ENCODE measurements around the gene RNF225.
"Not testable (repeated sequence)": the region's sequence is repeated elsewhere in the genome, so short reads cannot be mapped to it uniquely, and the experiment has no call there.

RNF225 gene

GRCh38 chr19:58399903-58400302 lies 4.4 kb downstream of the RNF225 start:
- TF ChIP-seq CTCF (conservative IDR thresholded peaks at IDR 0.05; ENCODE audit: low read length): no peak
- H3K4me3 ChIP-seq (ENCODE audit: low read length): peak overlapping the region; percentile 70; the same call in 1 of the 2 replicates
- DNase-seq (ENCODE audit: low read depth): no peak

GRCh38 chr19:58400316-58400915 lies 5.0 kb downstream of the RNF225 start:
- peak overlapping the region; percentile 70 for H3K4me3 ChIP-seq (ENCODE audit: low read length)
- peak; percentile 44 for DNase-seq (ENCODE audit: low read depth)

GRCh38 chr19:58400916-58401839 lies 5.7 kb downstream of the RNF225 start:
- TF ChIP-seq CTCF (conservative IDR thresholded peaks at IDR 0.05; ENCODE audit: low read length): no peak
- H3K4me3 ChIP-seq (ENCODE audit: low read length): peak overlapping the region; percentile 78
- peak; percentile 99 for DNase-seq (ENCODE audit: low read depth)

More at GRCh38 chr19:58400316-58400915, 5.0 kb downstream of the RNF225 start:
- TF ChIP-seq CTCF (conservative IDR thresholded peaks at IDR 0.05; ENCODE audit: low read length): no peak

GRCh38 chr19:58401840-58402421 lies 6.5 kb downstream of the RNF225 start:
- no peak for TF ChIP-seq CTCF (conservative IDR thresholded peaks at IDR 0.05; ENCODE audit: low read length)
- no peak for DNase-seq (ENCODE audit: low read depth)
- H3K4me3 ChIP-seq (ENCODE audit: low read length): peak overlapping the region; percentile 78

- H3K4me3 ChIP-seq (ENCODE audit: low read length); DNase-seq (ENCODE audit: low read depth): not testable (repeated sequence)
Measured at GRCh38 chr19:58403920-58404478, 8.5 kb downstream of the RNF225 start.

GRCh38 chr19:58406818-58407657 lies 11.6 kb downstream of the RNF225 start:
- peak overlapping the region; percentile 93 for H3K4me3 ChIP-seq (ENCODE audit: low read length)
- DNase-seq (ENCODE audit: low read depth): no peak
- peak; percentile 46 for TF ChIP-seq CTCF (conservative IDR thresholded peaks at IDR 0.05; ENCODE audit: low read length)

All from AG10803 (cell line).